Hematopoietic multipotent progenitor cell (in vitro differentiated cells): ENCODE measurements around the gene ZBTB17. TPM values are rescaled to one million over a fixed set of nuclear protein-coding genes. Genes with fewer than 3 reads are reported as not detected.
"Not testable (repeated sequence)": the region's sequence is repeated elsewhere in the genome, so short reads cannot be mapped to it uniquely, and the experiment has no call there.

Experiments used
- DNase-seq, 3 donors: peaks; one replicate each; pipeline ENCODE4 v3.0.0-alpha.2; 2011 to 2015; ENCODE audit warnings: low read depth in 2 of 3, low spot score in 2 of 3
- total RNA-seq: library from RNA; depleted of rRNA; stranded (reverse); fragments of >200 nt; gene quantifications from one replicate; pipeline ENCODE4 v1.2.3, GENCODE V29; 2012

ZBTB17 gene
- 97.5 TPM for total RNA-seq

- DNase-seq: peak; percentile 94 to 96 (median 94)
Measured at GRCh38 chr1:15975805-15976680, at the start of gene ZBTB17. TSS of gene ZBTB17 (minus strand) at chr1:15976101. CDS start at chr1:15948495, 27,606 bp downstream.

- DNase-seq: no peak
Measured at GRCh38 chr1:16023050-16023653, 47.3 kb upstream of the ZBTB17 start.

GRCh38 chr1:16022393-16022792 lies 46.5 kb upstream of the ZBTB17 start:
- no peak for DNase-seq

- no peak for DNase-seq
Measured at GRCh38 chr1:16021681-16022080, 45.8 kb upstream of the ZBTB17 start, which contains the start of gene CLCNKA. TSS of gene CLCNKA (plus strand) at chr1:16022036. CDS start at chr1:16022620, 584 bp downstream.

- not testable (repeated sequence) for DNase-seq
Measured at GRCh38 chr1:16020878-16021277, 45.0 kb upstream of the ZBTB17 start.

GRCh38 chr1:16020325-16020724 lies 44.4 kb upstream of the ZBTB17 start:
- no peak for DNase-seq

GRCh38 chr1:16019644-16020277 lies 43.9 kb upstream of the ZBTB17 start:
- DNase-seq: peak in 1 of 3 donors; percentile 21

GRCh38 chr1:16018749-16019643 lies 43.1 kb upstream of the ZBTB17 start:
- no peak for DNase-seq

GRCh38 chr1:16018308-16018707 lies 42.4 kb upstream of the ZBTB17 start:
- DNase-seq: no peak

GRCh38 chr1:16017461-16018303 lies 41.8 kb upstream of the ZBTB17 start, which contains the start of gene HSPB7:
TSS of gene HSPB7 (minus strand) at chr1:16018043. CDS start at chr1:16017963, 80 bp downstream.
- DNase-seq: no peak

GRCh38 chr1:16017076-16017460 lies 41.2 kb upstream of the ZBTB17 start:
- DNase-seq: no peak

GRCh38 chr1:16015960-16016901 lies 40.3 kb upstream of the ZBTB17 start:
- DNase-seq: no peak

- DNase-seq: no peak
Measured at GRCh38 chr1:16015491-16015890, 39.6 kb upstream of the ZBTB17 start.

GRCh38 chr1:16014509-16015482 lies 38.9 kb upstream of the ZBTB17 start:
- DNase-seq: peak in 1 of 3 donors; percentile 43

GRCh38 chr1:16013908-16014258 lies 38.0 kb upstream of the ZBTB17 start:
- no peak for DNase-seq

GRCh38 chr1:16013220-16013907 lies 37.5 kb upstream of the ZBTB17 start:
- peak in 2 of 3 donors; percentile 87 for DNase-seq
